Right lobe of liver (tissue), 6 donors: Measurements from ENCODE around the gene ROR2. TPM values are rescaled to one million over a fixed set of nuclear protein-coding genes. Genes with fewer than 3 reads are reported as not detected.

ENCODE experiments used
- ATAC-seq, 4 donors: fragments of 200-7000 bp; cut with Tn5 transposase; one replicate each; pipeline ENCODE4 v1.9.1; 2020; ENCODE audit warnings: mild to moderate bottlenecking in 4 of 4, moderate library complexity in 4 of 4
- DNase-seq, 3 donors: peaks; one replicate each; pipeline ENCODE4 v3.0.0-alpha.2; 2020
- H3K27ac ChIP-seq, 3 donors: fragments of 200-600 bp; one replicate each; pipeline ENCODE4 v1.8.0; 2022
- H3K27me3 ChIP-seq, 2 donors: fragments of 200-600 bp; one replicate each; pipeline ENCODE4 v1.8.0; 2022
- H3K36me3 ChIP-seq, 4 donors: fragments of 200-600 bp; sonication (generic) in 1 of 4; one replicate each; pipeline versions ENCODE4 v1.5.1 to v1.8.0; 2017 to 2022; ENCODE audit warnings: control low read depth in 1 of 4
- H3K4me1 ChIP-seq, 4 donors: fragments of 200-600 bp; sonication (generic) in 1 of 4; one replicate each; pipeline versions ENCODE4 v1.5.1 to v1.8.0; 2017 to 2022; ENCODE audit warnings: control low read depth in 1 of 4
- H3K4me3 ChIP-seq, 3 donors: fragments of 200-600 bp; one replicate each; pipeline ENCODE4 v1.8.0; 2022
- H3K9me3 ChIP-seq, 4 donors: fragments of 200-600 bp; sonication (generic) in 1 of 4; one replicate each; pipeline versions ENCODE4 v1.5.1 to v1.8.0; 2017 to 2022; ENCODE audit warnings: control low read depth in 1 of 4
- CTCF ChIP-seq, 4 donors: fragments of 200-600 bp in 3 of 4; fragments of 450-650 bp in 1 of 4; IDR thresholded peaks; one replicate each; pipeline versions ENCODE4 v1.5.1 to v1.8.0; 2016 to 2022; ENCODE audit warnings: antibody characterized with exemption in 4 of 4, mild to moderate bottlenecking in 2 of 4
- POLR2A ChIP-seq: fragments of 450-650 bp; IDR thresholded peaks from one replicate; pipeline ENCODE4 v1.6.1; 2017; ENCODE audit warnings: antibody characterized with exemption, mild to moderate bottlenecking
- WGBS: methylation state at CpG from one replicate; pipeline ENCODE4 v1.1.6; 2018; ENCODE audit warnings: low coverage, low lambda C conversion rate; ENCODE audit not compliant: insufficient coverage; ENCODE audit errors: missing lambda C conversion rate; 5-methylcytosine and 5-hydroxymethylcytosine counted together
- intact Hi-C, 2 donors: fragments of 100-400 bp; cut with DNase I; formaldehyde crosslinking; loops; one replicate each; pipeline versions ENCODE4 v1.11.2 to v1.14.1; 2022
- total RNA-seq, 6 experiments: library from RNA; depleted of rRNA in 2 of 6; stranded (reverse); fragments of >200 nt in 2 of 6; fragmentation: NEBNext Ultra II Directional in 3 of 6; extraction: Animal tissue kit (Norgen Biotek cat#: 25700) in 3 of 6; gene quantifications; one replicate each; pipeline versions ENCODE4 v1.1.0 to v1.2.4, GENCODE V29; 2016 to 2023
- donor health status: DM: no; HTN: yes; CAD: no.
- donor health status: DM: no; HTN: no; CAD: no.
- donor health status: DM: no; HTN: no; CAD: no.
- donor health status: DM: no; HTN: yes; CAD: no.
- donor health status: DM: no; HTN: yes; CAD: no.

ROR2 gene
- total RNA-seq, 6 experiments from 2014 or later, result 0.12 to 1.2 (median 0.49) TPM; not detected in 1

DNA sequence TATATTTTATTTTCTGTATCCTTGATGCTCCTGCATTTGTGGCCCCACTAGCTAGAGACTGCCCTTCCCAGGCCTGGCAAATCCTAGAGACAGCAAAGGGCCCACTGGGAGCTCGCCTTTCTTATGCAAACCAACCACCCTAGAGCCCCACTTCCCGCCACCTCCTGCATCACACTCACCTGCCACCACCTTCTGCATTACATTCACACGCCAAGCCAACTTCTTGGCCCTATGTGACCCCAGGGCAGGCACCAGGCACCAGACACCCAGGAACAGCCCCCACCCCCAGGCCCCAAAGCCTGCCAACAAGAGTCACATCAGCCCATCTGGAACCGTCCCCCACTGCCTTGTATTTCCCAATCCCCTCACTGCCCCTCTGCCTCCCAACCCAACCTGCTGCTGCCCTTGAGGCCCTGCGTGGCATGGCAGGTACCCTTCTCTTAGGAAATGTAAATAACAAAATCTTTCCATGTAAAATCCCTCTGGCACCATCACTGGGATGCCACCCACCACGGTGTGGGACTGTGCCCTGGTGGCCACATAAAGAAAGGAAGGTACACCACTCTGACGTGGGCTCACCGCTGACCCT, 22.0 kb downstream of the ROR2 start:
- no peak for DNase-seq
- intact Hi-C loops, result no loop called here

DNA sequence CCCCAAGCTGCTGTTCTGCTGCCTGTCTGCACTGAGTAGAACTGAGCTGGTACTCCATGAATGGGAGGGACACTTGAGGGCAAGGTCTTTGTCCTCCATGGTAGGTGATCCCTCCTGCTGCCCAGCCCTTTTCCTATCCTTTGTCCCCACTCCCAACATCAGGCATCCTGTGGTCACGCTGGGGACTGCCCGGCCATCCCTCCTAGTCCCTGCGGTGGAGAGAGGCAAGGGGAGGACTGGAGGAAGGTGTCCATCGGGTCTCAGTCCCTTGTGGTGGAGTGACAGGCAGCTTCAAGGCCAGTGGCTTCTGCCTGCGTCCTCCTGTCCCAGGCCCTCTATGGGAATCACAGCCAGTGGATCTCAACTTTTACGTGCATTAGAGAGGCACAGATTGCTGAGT, 25.9 kb downstream of the ROR2 start:
- H3K27me3 ChIP-seq, result no peaks in the 10 kb centered on the region
- no peaks in the 10 kb centered on the region for H3K36me3 ChIP-seq
- no peaks in the 10 kb centered on the region for H3K4me1 ChIP-seq
- H3K4me3 ChIP-seq, result no peak overlapping the region
- no peak for ATAC-seq
- TF ChIP-seq POLR2A, result no peak
- TF ChIP-seq CTCF (IDR thresholded peaks at IDR 0.05), result no peak
- intact Hi-C loops, result no loop called here
- no peaks in the 10 kb centered on the region for H3K9me3 ChIP-seq
- H3K27ac ChIP-seq, result no peak overlapping the region
- DNase-seq, result no peak
- 58% methylated on average over 5 of the region's 6 CpGs for WGBS

More for the DNA sequence above, 22.0 kb downstream of the ROR2 start:
- Histone ChIP-seq H3K36me3 (no peaks in the 10 kb centered on the region), H3K4me1 (no peaks in the 10 kb centered on the region), H3K27me3 (no peaks in the 10 kb centered on the region), H3K27ac (no peak overlapping the region), H3K4me3 (no peak overlapping the region), H3K9me3 (peaks cover 0 to 18% (median 1%) of the 10 kb centered on the region in 4 donors)
- no peak for ATAC-seq
- WGBS, result 66% methylated on average over 6 of the region's 8 CpGs
- TF ChIP-seq POLR2A (no peak), CTCF (IDR thresholded peaks at IDR 0.05) (no peak)

GRCh38 chr9:91923145-91923544, 26.9 kb downstream of the ROR2 start:
- H3K36me3 ChIP-seq, result no peaks in the 10 kb centered on the region
- H3K4me1 ChIP-seq, result no peaks in the 10 kb centered on the region
- intact Hi-C loops, result no loop called here
- no peak for DNase-seq
- H3K4me3 ChIP-seq, result no peak overlapping the region
- H3K27ac ChIP-seq, result no peak overlapping the region
- WGBS, result 43% methylated on average over 1 of the region's 1 CpG
- TF ChIP-seq CTCF (IDR thresholded peaks at IDR 0.05) (no peak), POLR2A (no peak)
- H3K27me3 ChIP-seq, result no peaks in the 10 kb centered on the region
- ATAC-seq, result no peak
- H3K9me3 ChIP-seq, result no peaks in the 10 kb centered on the region

GRCh38 chr9:91921371-91921770, 28.7 kb downstream of the ROR2 start:
- intact Hi-C loops, result no loop called here
- TF ChIP-seq POLR2A, result no peak
- no peak for TF ChIP-seq CTCF (IDR thresholded peaks at IDR 0.05)
- Histone ChIP-seq H3K4me3 (no peak overlapping the region), H3K27ac (no peak overlapping the region), H3K9me3 (no peaks in the 10 kb centered on the region), H3K27me3 (no peaks in the 10 kb centered on the region), H3K36me3 (no peaks in the 10 kb centered on the region), H3K4me1 (no peaks in the 10 kb centered on the region)
- WGBS, result 66% methylated on average over 8 of the region's 9 CpGs
- ATAC-seq, result no peak
- DNase-seq, result no peak
